Natural killer cell (primary cell): ENCODE measurements around the gene RRP7A. TPM values are rescaled to one million over a fixed set of nuclear protein-coding genes. Genes with fewer than 3 reads are reported as not detected.

Experiments used
- ATAC-seq, 3 donors: fragments of 150-1000 bp in 2 of 3; fragments of 200-7000 bp in 1 of 3; cut with Tn5 transposase; 1 replicate in 1 of 3; 2 replicates in 2 of 3; pipeline ENCODE4 v1.10.0; 2021; ENCODE audit warnings: mild to moderate bottlenecking in 2 of 3, moderate library complexity in 2 of 3
- DNase-seq, 2 donors: peaks; one replicate each; pipeline versions ENCODE4 v3.0.0 to v3.0.0-alpha.2; 2013 to 2021; ENCODE audit warnings: mixed read lengths in 1 of 2
- H3K27ac ChIP-seq: one replicate; pipeline ENCODE4 v1.5.1; 2013; ENCODE audit warnings: mild to moderate bottlenecking, low read length
- H3K27me3 ChIP-seq: one replicate; pipeline ENCODE4 v1.6.1; 2013; ENCODE audit warnings: low read length; ENCODE audit not compliant: control insufficient read depth, insufficient read depth
- H3K36me3 ChIP-seq: one replicate; pipeline ENCODE4 v1.6.1; 2013; ENCODE audit warnings: low read length; ENCODE audit not compliant: control insufficient read depth, insufficient read depth
- H3K4me1 ChIP-seq: one replicate; pipeline ENCODE4 v1.6.1; 2013; ENCODE audit warnings: low read length; ENCODE audit not compliant: control insufficient read depth, insufficient read depth
- H3K4me3 ChIP-seq: one replicate; pipeline ENCODE4 v1.5.1; 2013; ENCODE audit warnings: low read length
- H3K9me3 ChIP-seq: one replicate; pipeline ENCODE4 v1.6.1; 2013; ENCODE audit warnings: low read length; ENCODE audit not compliant: control insufficient read depth, insufficient read depth
- H3K27ac Mint-ChIP-seq, 2 donors: one replicate each; pipeline ENCODE4 v1.8.0; 2022; ENCODE audit warnings: mild to moderate bottlenecking in 2 of 2, mixed read lengths in 2 of 2, moderate library complexity in 1 of 2
- H3K27me3 Mint-ChIP-seq, 2 donors: one replicate each; pipeline ENCODE4 v1.8.0; 2022; ENCODE audit warnings: low read depth in 2 of 2, mixed read lengths in 2 of 2
- H3K36me3 Mint-ChIP-seq: one replicate; pipeline ENCODE4 v1.8.0; 2022; ENCODE audit warnings: mixed read lengths
- H3K4me1 Mint-ChIP-seq, 2 donors: one replicate each; pipeline ENCODE4 v1.8.0; 2022; ENCODE audit warnings: mixed read lengths in 2 of 2
- H3K4me3 Mint-ChIP-seq: one replicate; pipeline ENCODE4 v1.8.0; 2022; ENCODE audit warnings: mild to moderate bottlenecking, moderate library complexity, mixed read lengths
- H3K9me3 Mint-ChIP-seq, 2 donors: one replicate each; pipeline ENCODE4 v1.8.0; 2022; ENCODE audit warnings: mixed read lengths in 2 of 2
- CTCF ChIP-seq: fragments of 200-600 bp; IDR thresholded peaks from one replicate; pipeline ENCODE4 v1.8.0; 2022; ENCODE audit warnings: antibody characterized with exemption
- WGBS: methylation state at CpG from one replicate; pipeline ENCODE4 v1.1.7; 2013; ENCODE audit warnings: missing lambda C conversion rate; ENCODE audit not compliant: insufficient coverage; 5-methylcytosine and 5-hydroxymethylcytosine counted together
- intact Hi-C: fragments of 100-400 bp; cut with micrococcal nuclease; formaldehyde crosslinking; loops from one replicate; pipeline ENCODE4 v1.14.2; 2022
- total RNA-seq, 4 donors: library from RNA; stranded (reverse); fragments of 120-200 nt in 1 of 4; gene quantifications; one replicate each; pipeline versions ENCODE4 v1.2.3 to v1.2.4, GENCODE V29; 2013 to 2022

RRP7A gene
- total RNA-seq, 3 donors from 2014 or later (not counting 1 experiment from before 2014, with no cell fraction given) = 31.3 to 43.0 (median 37.7) TPM

GRCh38 chr22:42462016-42462415 lies 57.6 kb downstream of the RRP7A start:
- no peak overlapping the region for H3K4me3 ChIP-seq
- no peaks in the 10 kb centered on the region for H3K27me3 ChIP-seq
- no peaks in the 10 kb centered on the region for H3K4me1 ChIP-seq
- intact Hi-C loops = no loop called here
- Mint-ChIP-seq H3K27ac (no peak overlapping the region), H3K4me1 (no peaks in the 10 kb centered on the region), H3K36me3 (no peaks in the 10 kb centered on the region), H3K9me3 (no peaks in the 10 kb centered on the region), H3K27me3 (peaks cover 28% of the 10 kb centered on the region in 2 donors), H3K4me3 (no peak overlapping the region)
- H3K36me3 ChIP-seq = no peaks in the 10 kb centered on the region
- TF ChIP-seq CTCF = no peak
- 38% methylated on average over 1 of the region's 1 CpG for WGBS
- H3K9me3 ChIP-seq = no peaks in the 10 kb centered on the region
- ATAC-seq (no peak), DNase-seq (no peak)
- no peak overlapping the region for H3K27ac ChIP-seq

- H3K27me3 ChIP-seq = no peaks in the 10 kb centered on the region
- no peaks in the 10 kb centered on the region for H3K36me3 Mint-ChIP-seq
- no peaks in the 10 kb centered on the region for H3K9me3 ChIP-seq
- no peaks in the 10 kb centered on the region for H3K4me1 ChIP-seq
- no peak overlapping the region for H3K27ac ChIP-seq
- H3K27ac Mint-ChIP-seq = no peak overlapping the region
- H3K9me3 Mint-ChIP-seq = no peaks in the 10 kb centered on the region
- no peaks in the 10 kb centered on the region for H3K4me1 Mint-ChIP-seq
- H3K4me3 Mint-ChIP-seq = no peak overlapping the region
- no peak for DNase-seq
- no peaks in the 10 kb centered on the region for H3K36me3 ChIP-seq
- peaks cover 28% of the 10 kb centered on the region in 2 donors for H3K27me3 Mint-ChIP-seq
- 80% methylated on average over 3 of the region's 3 CpGs for WGBS
- H3K4me3 ChIP-seq = no peak overlapping the region
- no peak for TF ChIP-seq CTCF
- no peak for ATAC-seq
- intact Hi-C loops = no loop called here
Observed at GRCh38 chr22:42461511-42461910, 58.1 kb downstream of the RRP7A start.

Other genes starting within 250 kb of the RRP7A start
- 10 to 100 TPM; 57.8 to 70.8 (median 69.1) TPM for gene TCF20, start 249.1 kb downstream of the RRP7A start, total RNA-seq
- gene NFAM1, start 87.4 kb downstream of the RRP7A start, total RNA-seq = 1 to 10 TPM; 2.4 to 7.8 (median 3.6) TPM
- gene SERHL2, start 34.2 kb upstream of the RRP7A start, total RNA-seq = under 1 TPM in 2 of 3 donors, not detected in 1; 0.23 to 0.48 TPM
- gene POLDIP3, start 95.1 kb upstream of the RRP7A start, total RNA-seq = 10 to 100 TPM; 66.1 to 82.8 (median 70.8) TPM
- gene ATP5MGL, start 120.8 kb upstream of the RRP7A start, total RNA-seq = 1 to 10 TPM; 4.5 to 6.4 (median 6.1) TPM
- gene CYB5R3, start 129.6 kb upstream of the RRP7A start, total RNA-seq = 10 to 100 TPM; 55.7 to 72.6 (median 68.0) TPM
- under 1 TPM in 1 of 3 donors, not detected in 2; 0.26 TPM for gene A4GALT, start 201.1 kb upstream of the RRP7A start, total RNA-seq